ENCODE data around the gene SHC4.

GRCh38 chr15:48856942-48857341 is 106.8 kb downstream of the SHC4 start:
- TF ChIP-seq EZH2 (IDR thresholded peaks at IDR 0.05; ENCODE audit: insufficient read depth, poor library complexity, severe bottlenecking) (no peak), EZH2phosphoT487 (IDR thresholded peaks at IDR 0.05; ENCODE audit: insufficient read depth, low read depth) (no peak)

All from GM23248 (cell line).